Endothelial cell of umbilical vein (primary cell): ENCODE results near the gene PPP1R1C. TPM values are rescaled to one million over a fixed set of nuclear protein-coding genes. Genes with fewer than 3 reads are reported as not detected.

ENCODE experiments used
- BruUV-seq: library from RNA; stranded (reverse); fragments of 400-500 nt; replicated peaks from 2 replicates; lab custom pipeline; 2021; lab: Mats Ljungman, UMichigan
- CTCF ChIA-PET: fragments of 300-600, 350-600 bp; sonication (Branson Sonifier 250); formaldehyde crosslinking; loops from one replicate; lab custom pipeline; 2021; ENCODE audit warnings: antibody characterized with exemption, inconsistent platforms; lab: Charles Lee
- POLR2A ChIA-PET: fragments of 300-600, 350-600 bp; sonication (Branson Sonifier 250); formaldehyde crosslinking; loops from one replicate; lab custom pipeline; 2021; ENCODE audit warnings: antibody characterized with exemption, inconsistent platforms; lab: Charles Lee
- DNase-seq: peaks from one replicate; pipeline ENCODE4 v3.0.0-alpha.2; 2011; ENCODE audit warnings: low read depth, low spot score
- FAIRE-seq: peaks from 2 replicates; lab custom pipeline; 2011; peaks lifted over from hg19 to GRCh38; lab: Jason Lieb, UNC
- H2AFZ ChIP-seq: 2 replicates; pipeline ENCODE4 v1.6.0; 2012; ENCODE audit warnings: low read depth, low read length, control low read depth, inconsistent platforms
- H3K27ac ChIP-seq: 2 replicates; pipeline ENCODE4 v1.5.1; 2011; ENCODE audit warnings: low read depth, mild to moderate bottlenecking, control low read depth, low read length, moderate library complexity; ENCODE audit not compliant: insufficient read depth
- H3K27me3 ChIP-seq, 2 experiments: 2 replicates each; pipeline versions ENCODE4 v1.6.0 to v1.6.1; 2011; ENCODE audit warnings: low read length in 2 of 2, mixed read lengths in 1 of 2; ENCODE audit not compliant: control insufficient read depth in 2 of 2, insufficient read depth in 2 of 2
- H3K36me3 ChIP-seq, 2 experiments: 2 replicates in 1 of 2; 3 replicates in 1 of 2; pipeline ENCODE4 v1.5.1; 2011; ENCODE audit warnings: low read length in 2 of 2, mild to moderate bottlenecking in 1 of 2, moderate library complexity in 1 of 2; ENCODE audit not compliant: control insufficient read depth in 2 of 2, insufficient read depth in 2 of 2; ENCODE audit errors: extremely low read depth in 1 of 2
- H3K4me1 ChIP-seq: 3 replicates; pipeline ENCODE4 v1.5.1; 2011; ENCODE audit warnings: mild to moderate bottlenecking, low read length; ENCODE audit not compliant: control insufficient read depth, insufficient read depth; ENCODE audit errors: extremely low read depth
- H3K4me2 ChIP-seq: 2 replicates; pipeline ENCODE4 v1.6.1; 2011; ENCODE audit warnings: low read length, control low read depth, mixed read lengths; ENCODE audit not compliant: insufficient read depth
- H3K4me3 ChIP-seq, 3 experiments: fragments of 200-600 bp in 1 of 3; sonication (generic), shearing (Covaris generic) in 1 of 3; replicated peaks in 1 of 3; 2 replicates each; pipeline ENCODE4 v1.5.1; 2011 to 2016; ENCODE audit warnings: control low read depth in 3 of 3, low read length in 3 of 3, mild to moderate bottlenecking in 2 of 3, inconsistent platforms in 1 of 3, low read depth in 1 of 3, moderate library complexity in 1 of 3; ENCODE audit not compliant: insufficient read depth in 1 of 3
- H3K79me2 ChIP-seq: 2 replicates; pipeline ENCODE4 v1.6.0; 2012; ENCODE audit warnings: low read length, inconsistent platforms; ENCODE audit not compliant: control insufficient read depth, insufficient read depth
- H3K9ac ChIP-seq: replicated peaks from 2 replicates; pipeline ENCODE3; 2011; ENCODE audit warnings: low read length, control low read depth; ENCODE audit not compliant: insufficient read depth; ENCODE audit errors: extremely low read depth
- H3K9me1 ChIP-seq: replicated peaks from 3 replicates; pipeline ENCODE4 v1.6.0; 2011; ENCODE audit warnings: mild to moderate bottlenecking, low read length; ENCODE audit not compliant: control insufficient read depth, insufficient read depth; ENCODE audit errors: extremely low read depth
- H3K9me3 ChIP-seq: replicated peaks from 2 replicates; pipeline ENCODE4 v1.5.1; 2012; ENCODE audit warnings: low read length, inconsistent platforms; ENCODE audit not compliant: control insufficient read depth, insufficient read depth
- H4K20me1 ChIP-seq: replicated peaks from 2 replicates; pipeline ENCODE3; 2011; ENCODE audit warnings: mild to moderate bottlenecking, low read length; ENCODE audit not compliant: control insufficient read depth, insufficient read depth; ENCODE audit errors: extremely low read depth
- EZH2 ChIP-seq: IDR thresholded peaks from 2 replicates; pipeline ENCODE4 v1.6.1; 2012; ENCODE audit warnings: borderline replicate concordance, low read depth, mild to moderate bottlenecking, moderate library complexity, low read length, inconsistent platforms; ENCODE audit not compliant: severe bottlenecking
- FOS ChIP-seq: IDR thresholded peaks from 2 replicates; pipeline ENCODE4 v1.6.1; 2011; ENCODE audit warnings: mild to moderate bottlenecking, low read length, moderate library complexity, borderline replicate concordance; ENCODE audit not compliant: insufficient read depth
- GATA2 ChIP-seq: IDR thresholded peaks from 2 replicates; pipeline ENCODE4 v1.7.0; 2011; ENCODE audit warnings: low read depth, mild to moderate bottlenecking, moderate library complexity, mixed read lengths, low read length; ENCODE audit not compliant: insufficient read length, insufficient read depth
- JUN ChIP-seq: IDR thresholded peaks from 2 replicates; pipeline ENCODE4 v1.6.1; 2011; ENCODE audit warnings: borderline replicate concordance, low read depth; ENCODE audit not compliant: insufficient read length, insufficient read depth
- MYC ChIP-seq: IDR thresholded peaks from one replicate; pipeline ENCODE4 v1.6.1; 2011; ENCODE audit warnings: mild to moderate bottlenecking, low read depth, low read length
- POLR2A ChIP-seq: IDR thresholded peaks from 2 replicates; pipeline ENCODE4 v1.6.1; 2012; ENCODE audit warnings: low read depth, mild to moderate bottlenecking, control low read depth, low read length
- POLR2AphosphoS5 ChIP-seq: IDR thresholded peaks from 2 replicates; pipeline ENCODE4 v1.6.1; 2012; ENCODE audit warnings: low read depth, mild to moderate bottlenecking, control low read depth, low read length, moderate library complexity; ENCODE audit not compliant: insufficient read depth
- dilution Hi-C: fragments of 300-500 bp; cut with MboI; formaldehyde crosslinking; loops from one replicate; pipeline ENCODE4 v1.15.0; 2019; ENCODE audit warnings: low sequenced_read_pairs; ENCODE audit not compliant: extremely low pct_ligation_motif_present
- intact Hi-C: fragments of 100-400 bp; cut with micrococcal nuclease; formaldehyde crosslinking; loops from one replicate; pipeline ENCODE4 v1.10.0; 2022
- polyA plus RNA-seq, 4 experiments: library from polyadenylated mRNA; depleted of rRNA in 3 of 4; stranded (reverse) in 3 of 4; unstranded in 1 of 4; fragments of >200 nt; gene quantifications; 2 replicates each; pipeline versions ENCODE4 v1.2.1 to v1.2.3, GENCODE V29; 2011 to 2012; ENCODE audit warnings: missing spikeins in 1 of 4
- total RNA-seq: library from RNA; stranded (reverse); gene quantifications from 2 replicates; pipeline ENCODE4 v1.2.3, GENCODE V29; 2021
- TF ChIP-seq, protein P1 (sequence below), 2 donors: IDR thresholded peaks; 1 replicate in 1 of 2; 2 replicates in 1 of 2; pipeline ENCODE4 v1.5.1; 2011; ENCODE audit warnings: low read length in 2 of 2, mild to moderate bottlenecking in 2 of 2, moderate library complexity in 2 of 2, control low read depth in 1 of 2, inconsistent platforms in 1 of 2, low read depth in 1 of 2; ENCODE audit not compliant: insufficient read depth in 1 of 2; ENCODE audit errors: extremely low read depth in 1 of 2
- TF ChIP-seq, protein P2 (sequence below): IDR thresholded peaks from 2 replicates; pipeline ENCODE4 v1.6.1; 2011; ENCODE audit not compliant: insufficient read depth, insufficient read length

Gene PPP1R1C
- total and polyA plus RNA-seq, 2 donors (not counting 3 experiments of a cell fraction or from before 2014, with no cell fraction given), result 0.26 TPM; not detected in 1

DNA sequence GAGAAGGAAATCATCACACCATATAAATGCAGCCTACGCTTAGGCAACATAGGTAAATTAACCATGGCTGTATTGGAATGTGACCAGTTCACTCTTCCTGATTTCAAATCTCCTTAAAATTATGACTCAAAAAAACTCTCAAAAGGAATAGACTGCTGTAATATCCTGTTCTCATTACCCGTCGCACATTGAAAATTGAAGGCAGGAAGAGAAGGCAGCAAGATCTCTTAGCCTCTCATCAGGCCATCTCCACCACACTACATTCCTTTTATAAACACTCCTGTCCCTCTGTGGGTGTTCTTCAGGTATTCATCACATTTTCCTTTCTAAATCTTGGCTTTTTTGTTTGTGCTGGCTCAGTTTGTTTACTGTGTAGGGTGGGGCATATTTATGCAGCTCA is 83.2 kb downstream of the PPP1R1C start:
- Histone ChIP-seq H3K4me3 (no peak overlapping the region), H3K27ac (no peak overlapping the region), H3K9me3 (no peaks in the 10 kb centered on the region), H3K79me2 (no peaks in the 10 kb centered on the region), H3K27me3 (no peaks in the 10 kb centered on the region), H4K20me1 (no peaks in the 10 kb centered on the region), H3K4me2 (peak overlapping the region; percentile 30), H3K9me1 (no peaks in the 10 kb centered on the region), H3K9ac (no peak overlapping the region), H3K36me3 (no peaks in the 10 kb centered on the region), H3K4me1 (peaks cover 25% of the 10 kb centered on the region), H2AFZ (peak overlapping the region; percentile 75)
- no peak for FAIRE-seq
- ChIA-PET POLR2A (no interaction called here), CTCF (interaction anchor here (0.9 kb wide), 1 partner anchor 8 kb away, joined by 4 read pairs; no protein-coding TSS in a partner anchor)
- TF ChIP-seq POLR2A, result no peak
- no peak for TF ChIP-seq MYC
- TF ChIP-seq, protein P1, sequence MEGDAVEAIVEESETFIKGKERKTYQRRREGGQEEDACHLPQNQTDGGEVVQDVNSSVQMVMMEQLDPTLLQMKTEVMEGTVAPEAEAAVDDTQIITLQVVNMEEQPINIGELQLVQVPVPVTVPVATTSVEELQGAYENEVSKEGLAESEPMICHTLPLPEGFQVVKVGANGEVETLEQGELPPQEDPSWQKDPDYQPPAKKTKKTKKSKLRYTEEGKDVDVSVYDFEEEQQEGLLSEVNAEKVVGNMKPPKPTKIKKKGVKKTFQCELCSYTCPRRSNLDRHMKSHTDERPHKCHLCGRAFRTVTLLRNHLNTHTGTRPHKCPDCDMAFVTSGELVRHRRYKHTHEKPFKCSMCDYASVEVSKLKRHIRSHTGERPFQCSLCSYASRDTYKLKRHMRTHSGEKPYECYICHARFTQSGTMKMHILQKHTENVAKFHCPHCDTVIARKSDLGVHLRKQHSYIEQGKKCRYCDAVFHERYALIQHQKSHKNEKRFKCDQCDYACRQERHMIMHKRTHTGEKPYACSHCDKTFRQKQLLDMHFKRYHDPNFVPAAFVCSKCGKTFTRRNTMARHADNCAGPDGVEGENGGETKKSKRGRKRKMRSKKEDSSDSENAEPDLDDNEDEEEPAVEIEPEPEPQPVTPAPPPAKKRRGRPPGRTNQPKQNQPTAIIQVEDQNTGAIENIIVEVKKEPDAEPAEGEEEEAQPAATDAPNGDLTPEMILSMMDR (IDR thresholded peaks at IDR 0.05; ENCODE audit: extremely low read depth in 1 of 2, insufficient read depth in 1 of 2, low read depth in 1 of 2, low read length in 2 of 2), result no peak
- peak; percentile 21 for TF ChIP-seq GATA2
- TF ChIP-seq JUN, result no peak
- TF ChIP-seq EZH2, result no peak
- dilution Hi-C loops (no loop called here), intact Hi-C loops (loop anchor here (2.0 kb wide), 1 partner anchor 64 kb away; no protein-coding TSS in a partner anchor)
- BruUV-seq, result no TSS peak
- DNase-seq, result peak; percentile 34

DNA sequence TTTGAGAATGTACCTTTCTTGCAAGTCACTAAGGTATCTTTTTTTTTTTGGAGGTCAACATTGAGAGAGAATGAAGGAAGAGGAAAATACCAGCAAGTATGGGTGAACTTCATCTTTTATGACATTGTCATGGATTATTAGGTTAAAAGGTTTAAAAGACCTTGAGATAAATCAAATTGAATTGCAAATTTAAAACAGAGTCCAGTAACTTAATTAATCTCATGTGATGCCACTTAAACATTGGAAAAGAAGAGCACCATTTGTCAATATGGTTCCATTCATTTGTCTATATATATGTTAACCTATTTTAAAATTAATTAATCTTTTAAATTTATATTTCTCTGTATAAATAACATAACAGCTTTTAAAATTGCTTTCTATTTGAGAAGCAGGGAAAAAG is 83.8 kb downstream of the PPP1R1C start:
- Histone ChIP-seq H3K79me2 (no peaks in the 10 kb centered on the region), H3K9me1 (no peaks in the 10 kb centered on the region), H3K4me1 (peaks cover 25% of the 10 kb centered on the region), H3K9me3 (no peaks in the 10 kb centered on the region), H3K4me2 (no peak overlapping the region), H3K27me3 (no peaks in the 10 kb centered on the region), H2AFZ (no peak overlapping the region), H4K20me1 (no peaks in the 10 kb centered on the region), H3K4me3 (no peak overlapping the region), H3K36me3 (no peaks in the 10 kb centered on the region), H3K9ac (no peak overlapping the region), H3K27ac (no peak overlapping the region)
- intact Hi-C loops, result loop anchor here (2.0 kb wide), 1 partner anchor 63 kb away; no protein-coding TSS in a partner anchor
- BruUV-seq, result no TSS peak
- POLR2A ChIA-PET, result no interaction called here
- CTCF ChIA-PET, result no interaction called here
- dilution Hi-C loops, result no loop called here
- DNase-seq (no peak), FAIRE-seq (no peak)
- TF ChIP-seq FOS (no peak), EZH2 (no peak), JUN (no peak), MYC (no peak), GATA2 (no peak), POLR2AphosphoS5 (no peak), POLR2A (no peak)
- TF ChIP-seq, protein P2, sequence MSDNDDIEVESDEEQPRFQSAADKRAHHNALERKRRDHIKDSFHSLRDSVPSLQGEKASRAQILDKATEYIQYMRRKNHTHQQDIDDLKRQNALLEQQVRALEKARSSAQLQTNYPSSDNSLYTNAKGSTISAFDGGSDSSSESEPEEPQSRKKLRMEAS, result no peak
- TF ChIP-seq, protein P1 (IDR thresholded peaks at IDR 0.05; ENCODE audit: extremely low read depth in 1 of 2, insufficient read depth in 1 of 2, low read depth in 1 of 2, low read length in 2 of 2), result no peak
